ENCODE measurements around the gene TGFA.
A peak's percentile ranks its signal among the peaks of the same experiment; 100 is the strongest.
"Not testable (repeated sequence)": the region's sequence is repeated elsewhere in the genome, so short reads cannot be mapped to it uniquely, and the experiment has no call there.

The TGFA gene

GRCh38 chr2:70490381-70490780, 63.2 kb downstream of the TGFA start:
- no peak for DNase-seq

GRCh38 chr2:70489165-70489564, 64.5 kb downstream of the TGFA start:
- DNase-seq: no peak

GRCh38 chr2:70484086-70484485, 69.5 kb downstream of the TGFA start:
- DNase-seq: no peak

- DNase-seq: no peak
Observed at GRCh38 chr2:70482401-70482800, 71.2 kb downstream of the TGFA start.

GRCh38 chr2:70480468-70480867, 73.2 kb downstream of the TGFA start:
- no peak for DNase-seq

- no peak for DNase-seq
Observed at GRCh38 chr2:70479816-70480215, 73.8 kb downstream of the TGFA start.

- peak; percentile 65 for DNase-seq
Observed at GRCh38 chr2:70477441-70477844, 76.2 kb downstream of the TGFA start.

GRCh38 chr2:70475266-70475665, 78.4 kb downstream of the TGFA start:
- no peak for DNase-seq

GRCh38 chr2:70474256-70474848, 79.3 kb downstream of the TGFA start:
- no peak for DNase-seq

GRCh38 chr2:70473101-70473722, 80.4 kb downstream of the TGFA start:
- peak; percentile 24 for DNase-seq

GRCh38 chr2:70472221-70472890, 81.3 kb downstream of the TGFA start:
- peak; percentile 82 for DNase-seq

GRCh38 chr2:70471129-70471528, 82.5 kb downstream of the TGFA start:
- DNase-seq: no peak

- no peak for DNase-seq
Observed at GRCh38 chr2:70469961-70470360, 83.7 kb downstream of the TGFA start.

GRCh38 chr2:70469435-70469834, 84.2 kb downstream of the TGFA start:
- peak; percentile 6 for DNase-seq

- DNase-seq: no peak
Observed at GRCh38 chr2:70468878-70469277, 84.7 kb downstream of the TGFA start.

GRCh38 chr2:70467831-70468779, 85.5 kb downstream of the TGFA start:
- DNase-seq: no peak

GRCh38 chr2:70467237-70467636, 86.4 kb downstream of the TGFA start:
- DNase-seq: no peak

GRCh38 chr2:70466647-70467046, 87.0 kb downstream of the TGFA start:
- not testable (repeated sequence) for DNase-seq

GRCh38 chr2:70463997-70464396, 89.6 kb downstream of the TGFA start:
- no peak for DNase-seq

GRCh38 chr2:70463581-70463980, 90.0 kb downstream of the TGFA start:
- no peak for DNase-seq

GRCh38 chr2:70461981-70462876, 91.4 kb downstream of the TGFA start:
- no peak for DNase-seq

GRCh38 chr2:70461414-70461813, 92.2 kb downstream of the TGFA start:
- DNase-seq: no peak

All from NCI-H69 (cell line).